Mammary epithelial cell (primary cell): ENCODE results near the gene NAT8L.

Source experiments
- EZH2 ChIP-seq: IDR thresholded peaks from 2 replicates; pipeline ENCODE4 v1.6.1; 2012; ENCODE audit warnings: low read length, inconsistent platforms, borderline replicate concordance
- TF ChIP-seq, protein P1 (sequence below), 2 donors: IDR thresholded peaks in 1 of 2; conservative IDR thresholded peaks in 1 of 2; 2 replicates each; pipeline ENCODE4 v1.5.1; 2011 to 2012; ENCODE audit warnings: inconsistent platforms in 2 of 2, low read length in 2 of 2, mild to moderate bottlenecking in 2 of 2, control low read depth in 1 of 2, low read depth in 1 of 2; ENCODE audit not compliant: insufficient read depth in 1 of 2; ENCODE audit errors: extremely low read depth in 1 of 2

GRCh38 chr4:2047031-2047660, 12.0 kb upstream of the NAT8L start:
- TF ChIP-seq EZH2 = no peak
- TF ChIP-seq, protein P1, sequence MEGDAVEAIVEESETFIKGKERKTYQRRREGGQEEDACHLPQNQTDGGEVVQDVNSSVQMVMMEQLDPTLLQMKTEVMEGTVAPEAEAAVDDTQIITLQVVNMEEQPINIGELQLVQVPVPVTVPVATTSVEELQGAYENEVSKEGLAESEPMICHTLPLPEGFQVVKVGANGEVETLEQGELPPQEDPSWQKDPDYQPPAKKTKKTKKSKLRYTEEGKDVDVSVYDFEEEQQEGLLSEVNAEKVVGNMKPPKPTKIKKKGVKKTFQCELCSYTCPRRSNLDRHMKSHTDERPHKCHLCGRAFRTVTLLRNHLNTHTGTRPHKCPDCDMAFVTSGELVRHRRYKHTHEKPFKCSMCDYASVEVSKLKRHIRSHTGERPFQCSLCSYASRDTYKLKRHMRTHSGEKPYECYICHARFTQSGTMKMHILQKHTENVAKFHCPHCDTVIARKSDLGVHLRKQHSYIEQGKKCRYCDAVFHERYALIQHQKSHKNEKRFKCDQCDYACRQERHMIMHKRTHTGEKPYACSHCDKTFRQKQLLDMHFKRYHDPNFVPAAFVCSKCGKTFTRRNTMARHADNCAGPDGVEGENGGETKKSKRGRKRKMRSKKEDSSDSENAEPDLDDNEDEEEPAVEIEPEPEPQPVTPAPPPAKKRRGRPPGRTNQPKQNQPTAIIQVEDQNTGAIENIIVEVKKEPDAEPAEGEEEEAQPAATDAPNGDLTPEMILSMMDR (conservative IDR thresholded peaks at IDR 0.05 in 1 of 2, IDR thresholded peaks at IDR 0.05 in 1 of 2; ENCODE audit: extremely low read depth in 1 of 2, insufficient read depth in 1 of 2, low read depth in 1 of 2, low read length in 2 of 2) = no peak
